Tibial nerve (tissue), 4 donors: ENCODE measurements around the gene MAN1A2. TPM values are rescaled to one million over a fixed set of nuclear protein-coding genes. Genes with fewer than 3 reads are reported as not detected.
A peak's percentile ranks its signal among the peaks of the same experiment; 100 is the strongest.

Experiments
- DNase-seq, 2 donors: peaks; one replicate each; pipeline ENCODE4 v3.0.0-alpha.2; 2019; ENCODE audit warnings: low spot score in 2 of 2
- H3K27ac ChIP-seq, 4 donors: fragments of 200-600 bp; sonication (generic) in 3 of 4; one replicate each; pipeline ENCODE4 v1.5.1; 2017 to 2019; ENCODE audit warnings: mild to moderate bottlenecking in 1 of 4
- H3K27me3 ChIP-seq, 2 donors: fragments of 200-600 bp; sonication (generic) in 1 of 2; one replicate each; pipeline versions ENCODE4 v1.5.1 to v1.6.0; 2017 to 2019
- H3K36me3 ChIP-seq, 3 donors: fragments of 200-600 bp; sonication (generic); one replicate each; pipeline ENCODE4 v1.5.1; 2018 to 2019
- H3K4me1 ChIP-seq, 4 donors: fragments of 200-600 bp; sonication (generic) in 3 of 4; one replicate each; pipeline ENCODE4 v1.5.1; 2017 to 2019
- H3K4me3 ChIP-seq, 4 donors: fragments of 200-600 bp; sonication (generic) in 3 of 4; one replicate each; pipeline ENCODE4 v1.5.1; 2017 to 2019; ENCODE audit warnings: mild to moderate bottlenecking in 1 of 4, moderate library complexity in 1 of 4
- H3K9me3 ChIP-seq, 4 donors: fragments of 200-600 bp; sonication (generic) in 3 of 4; one replicate each; pipeline ENCODE4 v1.5.1; 2017 to 2019
- CTCF ChIP-seq, 5 experiments: fragments of 200-600 bp in 3 of 5; fragments of 450-650 bp in 2 of 5; sonication (generic) in 3 of 5; IDR thresholded peaks; one replicate each; pipeline ENCODE4 v1.5.1; 2016 to 2019; ENCODE audit warnings: antibody characterized with exemption in 5 of 5, mild to moderate bottlenecking in 3 of 5, moderate library complexity in 2 of 5
- EP300 ChIP-seq, 2 donors: sonication (generic); formaldehyde crosslinking; IDR thresholded peaks; one replicate each; pipeline ENCODE4 v1.6.1; 2017; ENCODE audit warnings: antibody characterized with exemption in 2 of 2, mild to moderate bottlenecking in 1 of 2
- POLR2A ChIP-seq, 2 donors: fragments of 450-650 bp; IDR thresholded peaks; one replicate each; pipeline ENCODE4 v1.6.1; 2017; ENCODE audit warnings: antibody characterized with exemption in 2 of 2, mild to moderate bottlenecking in 2 of 2, moderate library complexity in 2 of 2
- WGBS, 2 donors: methylation state at CpG; one replicate each; pipeline ENCODE4 v1.1.5; 2018; 5-methylcytosine and 5-hydroxymethylcytosine counted together
- total RNA-seq, 4 donors: library from RNA; depleted of rRNA; stranded (reverse); fragments of >200 nt; gene quantifications; one replicate each; pipeline ENCODE4 v1.1.0, GENCODE V29; 2016

Gene MAN1A2
- total RNA-seq, 4 donors from 2014 or later: 31.4 to 65.7 (median 45.6) TPM

- H3K4me3 ChIP-seq: no peak overlapping the region
- TF ChIP-seq POLR2A (IDR thresholded peaks at IDR 0.05) (no peak), CTCF (IDR thresholded peaks at IDR 0.05) (no peak), EP300 (IDR thresholded peaks at IDR 0.05) (no peak)
- H3K36me3 ChIP-seq: no peaks in the 10 kb centered on the region
- H3K27ac ChIP-seq: peak overlapping the region in 1 of 4 donors; percentile 26
- H3K27me3 ChIP-seq: no peaks in the 10 kb centered on the region
- DNase-seq: no peak
- H3K9me3 ChIP-seq: no peaks in the 10 kb centered on the region
- peaks cover 0 to 32% (median 10%) of the 10 kb centered on the region in 4 donors for H3K4me1 ChIP-seq
- 63 to 71% methylated on average over 6 of the region's 6 CpGs for WGBS, 2 donors
Measured at GRCh38 chr1:117363571-117364048, 3.6 kb upstream of the MAN1A2 start.

GRCh38 chr1:117364240-117364639 is 3.0 kb upstream of the MAN1A2 start:
- H3K36me3 ChIP-seq: no peaks in the 10 kb centered on the region
- H3K27ac ChIP-seq: peak overlapping the region in 1 of 4 donors; percentile 26
- no peak overlapping the region for H3K4me3 ChIP-seq
- WGBS, 2 donors: 72 to 75% methylated on average over 4 of the region's 4 CpGs
- no peak for DNase-seq
- peaks cover 0 to 38% (median 12%) of the 10 kb centered on the region in 4 donors for H3K4me1 ChIP-seq
- TF ChIP-seq POLR2A (IDR thresholded peaks at IDR 0.05): no peak
- no peak for TF ChIP-seq EP300 (IDR thresholded peaks at IDR 0.05)
- TF ChIP-seq CTCF (IDR thresholded peaks at IDR 0.05): no peak
- H3K9me3 ChIP-seq: no peaks in the 10 kb centered on the region
- no peaks in the 10 kb centered on the region for H3K27me3 ChIP-seq

GRCh38 chr1:117365350-117366176 is 1.7 kb upstream of the MAN1A2 start:
- DNase-seq: no peak
- no peak for TF ChIP-seq EP300 (IDR thresholded peaks at IDR 0.05)
- peak overlapping the region; percentile 50 to 92 (median 76) for H3K4me3 ChIP-seq
- H3K36me3 ChIP-seq: no peaks in the 10 kb centered on the region
- H3K27ac ChIP-seq: peak overlapping the region; percentile 97 to 99 (median 98)
- no peaks in the 10 kb centered on the region for H3K27me3 ChIP-seq
- H3K9me3 ChIP-seq: no peaks in the 10 kb centered on the region
- WGBS, 2 donors: 23 to 32% methylated on average over 8 of the region's 8 CpGs
- H3K4me1 ChIP-seq: peaks cover 0 to 51% (median 23%) of the 10 kb centered on the region in 4 donors

GRCh38 chr1:117366177-117367045 is 838 bp upstream of the MAN1A2 start:
- Histone ChIP-seq H3K27ac (peak overlapping the region; percentile 97 to 99 (median 98)), H3K36me3 (no peaks in the 10 kb centered on the region), H3K27me3 (no peaks in the 10 kb centered on the region), H3K4me1 (peaks cover 0 to 60% (median 28%) of the 10 kb centered on the region in 4 donors), H3K4me3 (peak overlapping the region; percentile 50 to 92 (median 76)), H3K9me3 (no peaks in the 10 kb centered on the region)
- DNase-seq: peak; percentile 77 to 80
- TF ChIP-seq EP300 (IDR thresholded peaks at IDR 0.05) (peak in 1 of 2 donors; percentile 48), POLR2A (IDR thresholded peaks at IDR 0.05) (peak; percentile 5 to 27), CTCF (IDR thresholded peaks at IDR 0.05) (peak in 2 of 5 experiments; percentile 37 to 41)
- WGBS, 2 donors: 0 to 1% methylated on average over 29 to 69 of the region's 75 CpGs
